DOHH2 (cell line): ENCODE data around the gene FHOD3.

Experiments used
- EZH2phosphoT487 ChIP-seq: fragments of 200-600 bp; sonication (generic); IDR thresholded peaks from 2 replicates; pipeline ENCODE4 v1.6.1; 2017; ENCODE audit warnings: borderline replicate concordance, mild to moderate bottlenecking, antibody characterized with exemption, low read length, moderate library complexity, mixed read lengths
- TF ChIP-seq, protein P1 (sequence below): fragments of 200-600 bp; sonication (generic); IDR thresholded peaks from one replicate; pipeline ENCODE4 v1.5.1; 2014; ENCODE audit warnings: antibody characterized with exemption, mild to moderate bottlenecking, low read depth, low read length; ENCODE audit not compliant: poor library complexity, severe bottlenecking

DNA sequence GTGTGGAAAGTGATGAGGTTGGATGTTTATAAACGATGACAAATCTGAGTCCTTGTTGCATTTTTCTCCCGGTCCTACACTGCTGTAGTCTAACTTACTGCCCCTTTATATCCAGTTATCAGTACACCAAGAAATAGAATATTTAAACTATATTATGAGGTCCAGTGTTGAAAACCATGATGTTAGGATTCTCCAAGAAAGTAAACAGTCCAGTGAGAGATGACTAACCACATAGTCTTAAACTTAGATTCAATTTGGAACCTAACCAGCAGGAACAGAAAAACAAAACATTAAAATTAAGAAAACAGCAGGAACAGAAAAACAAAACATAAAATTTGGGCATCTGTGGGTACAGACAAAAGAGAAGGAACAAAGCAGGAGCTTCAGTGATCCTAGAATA, 388.1 kb downstream of the FHOD3 start:
- TF ChIP-seq, protein P1, sequence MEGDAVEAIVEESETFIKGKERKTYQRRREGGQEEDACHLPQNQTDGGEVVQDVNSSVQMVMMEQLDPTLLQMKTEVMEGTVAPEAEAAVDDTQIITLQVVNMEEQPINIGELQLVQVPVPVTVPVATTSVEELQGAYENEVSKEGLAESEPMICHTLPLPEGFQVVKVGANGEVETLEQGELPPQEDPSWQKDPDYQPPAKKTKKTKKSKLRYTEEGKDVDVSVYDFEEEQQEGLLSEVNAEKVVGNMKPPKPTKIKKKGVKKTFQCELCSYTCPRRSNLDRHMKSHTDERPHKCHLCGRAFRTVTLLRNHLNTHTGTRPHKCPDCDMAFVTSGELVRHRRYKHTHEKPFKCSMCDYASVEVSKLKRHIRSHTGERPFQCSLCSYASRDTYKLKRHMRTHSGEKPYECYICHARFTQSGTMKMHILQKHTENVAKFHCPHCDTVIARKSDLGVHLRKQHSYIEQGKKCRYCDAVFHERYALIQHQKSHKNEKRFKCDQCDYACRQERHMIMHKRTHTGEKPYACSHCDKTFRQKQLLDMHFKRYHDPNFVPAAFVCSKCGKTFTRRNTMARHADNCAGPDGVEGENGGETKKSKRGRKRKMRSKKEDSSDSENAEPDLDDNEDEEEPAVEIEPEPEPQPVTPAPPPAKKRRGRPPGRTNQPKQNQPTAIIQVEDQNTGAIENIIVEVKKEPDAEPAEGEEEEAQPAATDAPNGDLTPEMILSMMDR: no peak
- TF ChIP-seq EZH2phosphoT487: no peak
